Measurements from ENCODE around the gene APLP2. TPM values are rescaled to one million over a fixed set of nuclear protein-coding genes. Genes with fewer than 3 reads are reported as not detected.

The APLP2 gene
- total and polyA plus RNA-seq, 2 of the 4 experiments (the other 2 are of a cell fraction), result 127 to 235 TPM

DNA sequence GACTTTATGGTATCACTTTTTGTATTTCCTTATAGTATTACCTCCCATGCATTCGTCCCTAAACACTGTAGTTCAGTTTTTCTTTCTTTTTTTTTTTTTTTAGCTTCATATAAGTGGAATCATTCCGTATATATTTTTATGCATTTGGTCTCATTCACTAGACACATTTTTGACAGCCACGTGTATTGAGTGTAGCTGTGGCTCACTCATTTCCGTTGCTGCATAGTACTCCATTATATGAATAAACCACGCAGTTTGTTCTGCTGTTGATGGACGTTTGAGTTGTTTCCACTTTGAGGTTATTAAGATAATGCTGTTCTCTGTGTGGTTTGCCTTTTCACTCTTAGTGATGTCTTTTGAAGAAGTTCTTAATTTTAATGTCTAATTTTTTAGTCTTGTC, 8.4 kb downstream of the APLP2 start:
- no peak overlapping the region for H4K5ac ChIP-seq (ENCODE audit: low read depth, low read length)
- no peak overlapping the region for H3K56ac ChIP-seq (ENCODE audit: extremely low read depth, insufficient read depth, low read length)
- intact Hi-C loops (cut with micrococcal nuclease) (loop anchor here (5.0 kb wide), 1 partner anchor 39 kb away; no protein-coding TSS in a partner anchor), dilution Hi-C loops (cut with HindIII; ENCODE audit: low sequenced_read_pairs, unreplicated experiment) (no loop called here), in situ Hi-C loops (cut with MboI; ENCODE audit: low sequenced_read_pairs) (no loop called here)
- H3K9me3 ChIP-seq (ENCODE audit: control insufficient read depth, insufficient read depth, low read length), result no peaks in the 10 kb centered on the region
- no peak for DNase-seq
- H2AK9ac ChIP-seq (replicated peaks; ENCODE audit: low read depth, low read length, poor library complexity), result no peak overlapping the region
- no peaks in the 10 kb centered on the region for H3K36me3 ChIP-seq (ENCODE audit: control insufficient read depth, insufficient read depth, low read length)
- H3K27me3 ChIP-seq (ENCODE audit: control insufficient read depth, insufficient read depth, low read length), result no peaks in the 10 kb centered on the region
- no peak overlapping the region for H3K27ac ChIP-seq (ENCODE audit: insufficient read depth, low read length)
- no CpG with 5 or more reads among the region's 6 CpGs for WGBS, 2 experiments (ENCODE audit: extremely low coverage in 2 of 2, insufficient read length in 1 of 2)
- ChIA-PET CTCF (interaction anchor here (0.6 to 1.0 kb wide), 3 partner anchors 11 to 105 kb away, joined by 3 to 11 read pairs (median 5); no protein-coding TSS in a partner anchor), POLR2A (ENCODE audit: unreplicated experiment) (interaction anchor here (0.6 kb wide), 2 partner anchors 9 to 187 kb away, joined by 3 read pairs; no protein-coding TSS in a partner anchor)
- H3K4ac ChIP-seq (ENCODE audit: low read depth, low read length), result no peak overlapping the region
- no peak overlapping the region for H2AK5ac ChIP-seq (ENCODE audit: low read depth, low read length)
- no peak overlapping the region for H2AFZ ChIP-seq (replicated peaks; ENCODE audit: low read length, poor library complexity)
- no peak overlapping the region for H3K18ac ChIP-seq (ENCODE audit: low read depth, low read length)
- no peak overlapping the region for H2BK120ac ChIP-seq (ENCODE audit: low read depth, low read length)
- no TSS peak for BruUV-seq (replicated peaks)
- no peak overlapping the region for H3K23ac ChIP-seq (ENCODE audit: low read depth, low read length)
- H3K9ac ChIP-seq (ENCODE audit: low read depth, low read length), result no peak overlapping the region
- H3K4me2 ChIP-seq (ENCODE audit: low read depth, low read length), result no peak overlapping the region
- H3K9me1 ChIP-seq (ENCODE audit: insufficient read depth, low read length), result no peaks in the 10 kb centered on the region
- no peak overlapping the region for H2BK15ac ChIP-seq (ENCODE audit: low read depth, low read length)
- H2BK5ac ChIP-seq (ENCODE audit: low read depth, low read length, poor library complexity, severe bottlenecking), result no peak overlapping the region
- no peak overlapping the region for H3K4me3 ChIP-seq (ENCODE audit: insufficient read depth, low read depth, low read length)
- no peak overlapping the region for H4K8ac ChIP-seq (ENCODE audit: low read depth in 2 of 2, low read length in 2 of 2)
- H3K4me1 ChIP-seq (ENCODE audit: control insufficient read depth, insufficient read depth, low read length), result no peaks in the 10 kb centered on the region
- peaks cover 17% of the 10 kb centered on the region for H4K20me1 ChIP-seq (ENCODE audit: insufficient read depth, low read length)
- TF ChIP-seq, protein P1, sequence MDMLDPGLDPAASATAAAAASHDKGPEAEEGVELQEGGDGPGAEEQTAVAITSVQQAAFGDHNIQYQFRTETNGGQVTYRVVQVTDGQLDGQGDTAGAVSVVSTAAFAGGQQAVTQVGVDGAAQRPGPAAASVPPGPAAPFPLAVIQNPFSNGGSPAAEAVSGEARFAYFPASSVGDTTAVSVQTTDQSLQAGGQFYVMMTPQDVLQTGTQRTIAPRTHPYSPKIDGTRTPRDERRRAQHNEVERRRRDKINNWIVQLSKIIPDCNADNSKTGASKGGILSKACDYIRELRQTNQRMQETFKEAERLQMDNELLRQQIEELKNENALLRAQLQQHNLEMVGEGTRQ (IDR thresholded peaks at IDR 0.05; ENCODE audit: low read depth, low read length), result no peak
- no peak overlapping the region for H2BK20ac ChIP-seq (ENCODE audit: low read depth, low read length)
- ATAC-seq (ENCODE audit: low read depth), result no peak
- H4K91ac ChIP-seq (ENCODE audit: insufficient read depth, low read depth, low read length), result no peak overlapping the region
- H3K79me1 ChIP-seq (ENCODE audit: low read depth in 1 of 2, low read length in 2 of 2), result peaks cover 13 to 39% of the 10 kb centered on the region in 2 experiments
- H3K14ac ChIP-seq (replicated peaks; ENCODE audit: low read depth, low read length), result no peak overlapping the region
